GM19238 (cell line): Measurements from ENCODE around the gene NHERF2.

Source experiments
- DNase-seq: peaks from one replicate; pipeline ENCODE4 v3.0.0; 2011; ENCODE audit warnings: low spot score; ENCODE audit not compliant: insufficient read length

The NHERF2 gene

GRCh38 chr16:2058872-2059271, 32.2 kb downstream of the NHERF2 start:
- no peak for DNase-seq

GRCh38 chr16:2060346-2060745, 33.6 kb downstream of the NHERF2 start:
- no peak for DNase-seq

GRCh38 chr16:2061023-2061422, 34.3 kb downstream of the NHERF2 start:
- DNase-seq, result no peak

GRCh38 chr16:2061526-2061925, 34.8 kb downstream of the NHERF2 start:
- DNase-seq, result no peak

- DNase-seq, result no peak
Observed at GRCh38 chr16:2062801-2063200, 36.1 kb downstream of the NHERF2 start.

- no peak for DNase-seq
Observed at GRCh38 chr16:2063861-2064260, 37.2 kb downstream of the NHERF2 start.

- no peak for DNase-seq
Observed at GRCh38 chr16:2064368-2064945, 37.8 kb downstream of the NHERF2 start.

GRCh38 chr16:2066139-2066538, 39.4 kb downstream of the NHERF2 start:
- no peak for DNase-seq

GRCh38 chr16:2070576-2071453, 44.1 kb downstream of the NHERF2 start:
- no peak for DNase-seq

GRCh38 chr16:2071454-2072202, 44.9 kb downstream of the NHERF2 start:
- no peak for DNase-seq

- DNase-seq, result no peak
Observed at GRCh38 chr16:2072926-2073325, 46.2 kb downstream of the NHERF2 start.

GRCh38 chr16:2074071-2074470, 47.4 kb downstream of the NHERF2 start:
- DNase-seq, result no peak

- DNase-seq, result no peak
Observed at GRCh38 chr16:2075631-2076030, 48.9 kb downstream of the NHERF2 start.

- DNase-seq, result no peak
Observed at GRCh38 chr16:2076072-2076865, 49.6 kb downstream of the NHERF2 start.

GRCh38 chr16:2077016-2077415, 50.3 kb downstream of the NHERF2 start:
- no peak for DNase-seq

GRCh38 chr16:2077696-2078095, 51.0 kb downstream of the NHERF2 start:
- DNase-seq, result no peak

GRCh38 chr16:2078096-2078495, 51.4 kb downstream of the NHERF2 start:
- no peak for DNase-seq

- no peak for DNase-seq
Observed at GRCh38 chr16:2078691-2079090, 52.0 kb downstream of the NHERF2 start.

- no peak for DNase-seq
Observed at GRCh38 chr16:2079311-2079800, 52.7 kb downstream of the NHERF2 start.

GRCh38 chr16:2079991-2080390, 53.3 kb downstream of the NHERF2 start:
- DNase-seq, result no peak
